NK-92 treated with Interleukin-12 subunit alpha and Interleukin-12 subunit beta, amount 100 ng/mL, for 24 hours (cell line): ENCODE data around the gene SH3YL1.

ENCODE experiments used
- DNase-seq: peaks from one replicate; lab custom pipeline; 2025; lab: John Stamatoyannopoulos, UW

The SH3YL1 gene

GRCh38 chr2:281381-281780 is 17.5 kb upstream of the SH3YL1 start:
- no peak for DNase-seq

DNA sequence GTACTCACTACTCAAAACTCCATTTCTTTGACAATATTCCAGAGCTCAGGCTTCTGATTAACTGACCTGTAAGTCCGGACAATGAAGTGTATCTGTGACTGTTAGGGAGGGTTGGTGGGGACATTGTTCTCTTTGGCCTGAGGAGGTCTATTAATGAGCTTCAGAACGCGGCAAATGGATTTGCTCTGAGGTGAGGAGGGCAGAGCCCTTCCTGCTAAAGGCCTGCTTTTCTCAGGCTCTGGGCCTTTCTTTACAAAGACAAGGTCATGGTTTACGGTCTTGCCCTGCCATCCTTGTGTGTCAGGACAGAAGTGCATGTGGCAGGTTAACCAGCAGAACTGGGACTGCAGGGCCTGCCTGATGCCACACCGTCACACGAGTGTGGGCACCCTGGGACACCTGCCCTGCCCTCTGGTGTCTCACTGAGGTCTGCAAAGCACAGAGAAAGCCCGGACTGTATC is 16.8 kb upstream of the SH3YL1 start:
- no peak for DNase-seq

- no peak for DNase-seq
Observed at GRCh38 chr2:279956-280649, 16.3 kb upstream of the SH3YL1 start.

- no peak for DNase-seq
Observed at GRCh38 chr2:279366-279765, 15.5 kb upstream of the SH3YL1 start.

- no peak for DNase-seq
Observed at GRCh38 chr2:278927-279320, 15.1 kb upstream of the SH3YL1 start.

- no peak for DNase-seq
Observed at GRCh38 chr2:278312-278926, 14.6 kb upstream of the SH3YL1 start.

- no peak for DNase-seq
Observed at GRCh38 chr2:275466-275865, 11.6 kb upstream of the SH3YL1 start.

GRCh38 chr2:274503-274902 is 10.7 kb upstream of the SH3YL1 start:
- DNase-seq, result no peak

DNA sequence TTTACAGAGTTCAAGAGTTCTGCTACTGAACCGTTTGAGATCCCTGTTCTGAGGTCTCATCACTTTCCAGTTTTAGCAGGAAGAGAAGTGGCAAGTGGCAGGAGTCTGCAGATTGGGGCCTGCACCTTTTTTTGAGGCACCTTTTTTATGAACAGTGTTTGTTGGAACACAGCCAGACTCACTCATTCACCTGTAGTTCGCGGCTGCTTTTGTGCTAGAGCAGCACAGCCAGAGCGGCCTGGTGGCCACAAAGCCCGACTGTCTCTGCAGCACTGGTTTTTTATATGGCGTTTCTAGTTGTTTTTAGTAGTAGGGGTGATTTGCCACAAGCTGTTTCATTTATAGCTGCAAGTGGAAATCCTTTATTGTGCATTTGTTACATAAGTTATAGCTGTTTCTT is 9.5 kb upstream of the SH3YL1 start:
- no peak for DNase-seq

GRCh38 chr2:271917-272316 is 8.1 kb upstream of the SH3YL1 start:
- DNase-seq, result no peak

DNA sequence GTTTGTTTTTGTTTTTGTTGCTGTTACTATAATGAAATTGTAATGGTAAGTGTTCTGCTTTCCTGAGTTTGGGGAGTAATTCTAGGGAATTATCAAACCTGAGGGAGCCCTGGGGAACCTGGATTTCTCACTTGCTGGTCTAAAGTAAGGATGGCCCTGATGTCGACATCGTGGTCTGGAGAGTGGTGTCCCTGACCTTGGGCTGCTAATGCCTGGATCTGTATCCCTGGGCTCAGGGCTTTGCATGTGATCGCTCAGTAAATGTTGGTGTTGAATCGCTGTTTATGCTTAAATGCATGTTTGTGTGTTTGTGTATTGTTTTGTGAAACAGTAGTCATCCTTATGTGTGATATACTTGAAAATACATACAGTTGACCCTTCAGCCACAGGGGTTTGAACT is 7.0 kb upstream of the SH3YL1 start:
- DNase-seq, result no peak

- no peak for DNase-seq
Observed at GRCh38 chr2:269356-270030, 5.7 kb upstream of the SH3YL1 start.

- DNase-seq, result no peak
Observed at GRCh38 chr2:268323-268722, 4.5 kb upstream of the SH3YL1 start.

DNA sequence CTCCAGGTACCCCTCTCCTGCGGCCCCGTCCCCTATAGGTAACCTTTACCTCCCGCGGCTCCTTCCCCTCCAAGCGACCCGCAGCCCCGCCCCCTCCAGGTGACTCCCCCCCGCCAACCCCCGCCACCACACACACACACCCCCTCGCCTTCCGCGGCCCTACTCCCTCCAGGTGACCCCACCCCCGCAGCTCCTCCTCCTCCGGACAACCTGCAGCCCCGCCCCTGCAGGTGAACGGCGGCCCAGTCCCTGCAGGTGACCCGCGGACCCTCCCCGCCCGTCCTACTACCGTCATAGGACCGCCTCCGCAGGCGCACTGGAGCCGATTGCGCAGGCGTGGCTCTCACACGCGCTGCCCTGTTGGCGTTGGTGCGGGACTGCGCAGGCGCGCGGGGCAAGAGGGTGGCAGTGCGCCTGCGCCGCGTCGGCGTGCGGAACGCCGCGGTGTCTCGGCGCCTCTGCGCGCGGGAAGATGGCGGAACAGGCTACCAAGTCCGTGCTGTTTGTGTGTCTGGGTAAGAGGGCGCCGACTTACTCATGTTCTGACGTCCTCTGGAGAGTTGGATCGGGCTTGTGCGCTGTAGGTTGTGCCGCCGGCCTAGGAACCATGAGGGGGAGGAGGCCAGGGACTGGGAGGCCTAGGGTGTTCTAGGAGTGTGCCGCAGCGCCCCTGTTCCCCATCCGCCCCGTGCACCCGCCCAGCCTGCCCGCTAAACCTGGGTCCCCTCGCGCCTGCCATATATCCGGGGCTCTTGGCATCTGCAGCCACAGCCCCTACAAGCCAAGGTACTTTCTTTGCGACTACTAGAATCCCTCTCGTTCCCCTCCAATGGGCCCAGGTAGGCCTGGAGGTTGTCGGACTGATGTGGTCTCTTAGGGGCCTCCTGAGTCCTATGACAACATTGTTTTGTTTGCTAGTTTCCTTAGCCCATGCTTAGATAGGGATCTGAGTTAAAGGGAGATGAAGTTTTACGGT is 949 bp upstream of the SH3YL1 start, which contains the start of gene ACP1:
Gene ACP1, plus strand, starts transcription at position 455 of the 976 bp plus-strand sequence. Its CDS starts 18 bp downstream, at position 473.
- DNase-seq, result peak; percentile 85

DNA sequence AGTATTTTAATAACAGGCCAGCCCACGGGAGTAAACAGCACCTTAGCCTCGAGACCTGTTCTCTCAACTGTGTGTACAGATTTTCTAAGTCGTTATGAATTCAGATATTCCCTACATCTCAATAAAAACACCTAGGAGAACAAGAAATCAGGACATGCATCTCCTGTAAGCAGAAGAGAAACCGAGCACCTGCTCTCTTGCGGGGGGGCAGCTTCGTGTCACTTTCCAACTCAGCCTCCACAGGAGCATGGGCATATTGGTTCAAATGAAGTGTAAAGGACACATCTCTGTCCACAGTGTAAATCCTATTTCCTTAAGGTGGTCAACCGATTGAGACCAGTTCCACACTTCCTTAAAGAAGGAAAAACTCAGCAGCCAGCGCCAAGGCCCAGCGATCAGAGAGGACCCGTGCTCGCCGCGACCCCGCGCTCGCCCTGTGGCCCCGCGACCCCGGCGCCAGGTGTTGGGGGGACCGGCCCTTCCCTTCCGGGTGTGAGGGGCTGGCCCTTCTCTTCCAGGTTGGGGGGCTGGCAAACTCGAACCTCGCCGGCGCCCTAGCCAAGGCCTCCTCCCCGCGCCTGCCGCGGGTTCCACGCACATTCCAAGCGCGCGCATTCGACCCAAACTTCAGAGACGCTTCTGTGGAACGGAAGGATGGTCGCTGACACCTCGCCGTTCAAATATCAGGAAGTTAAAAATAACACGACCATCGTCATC is 652 bp downstream of the SH3YL1 start:
- no peak for DNase-seq

DNA sequence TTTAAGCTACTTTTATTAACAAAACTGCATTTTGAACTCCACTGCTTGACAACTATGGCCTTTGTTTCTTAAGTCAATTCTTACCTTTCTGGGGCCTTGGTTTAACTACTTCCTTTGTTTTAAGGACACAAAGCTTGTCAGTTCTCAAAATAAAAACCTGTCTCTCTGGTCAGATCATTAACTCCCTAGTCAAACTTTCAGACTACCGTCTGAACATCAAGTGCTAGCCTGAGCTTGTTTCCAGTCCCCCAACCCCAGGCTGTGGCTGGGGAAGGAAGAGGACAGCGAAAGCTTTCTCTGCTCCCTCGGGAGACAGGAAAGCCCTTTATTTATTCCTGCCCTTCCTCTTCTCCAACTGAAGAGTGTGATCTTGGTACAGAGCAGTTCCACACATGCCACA is 1.7 kb downstream of the SH3YL1 start:
- no peak for DNase-seq

DNA sequence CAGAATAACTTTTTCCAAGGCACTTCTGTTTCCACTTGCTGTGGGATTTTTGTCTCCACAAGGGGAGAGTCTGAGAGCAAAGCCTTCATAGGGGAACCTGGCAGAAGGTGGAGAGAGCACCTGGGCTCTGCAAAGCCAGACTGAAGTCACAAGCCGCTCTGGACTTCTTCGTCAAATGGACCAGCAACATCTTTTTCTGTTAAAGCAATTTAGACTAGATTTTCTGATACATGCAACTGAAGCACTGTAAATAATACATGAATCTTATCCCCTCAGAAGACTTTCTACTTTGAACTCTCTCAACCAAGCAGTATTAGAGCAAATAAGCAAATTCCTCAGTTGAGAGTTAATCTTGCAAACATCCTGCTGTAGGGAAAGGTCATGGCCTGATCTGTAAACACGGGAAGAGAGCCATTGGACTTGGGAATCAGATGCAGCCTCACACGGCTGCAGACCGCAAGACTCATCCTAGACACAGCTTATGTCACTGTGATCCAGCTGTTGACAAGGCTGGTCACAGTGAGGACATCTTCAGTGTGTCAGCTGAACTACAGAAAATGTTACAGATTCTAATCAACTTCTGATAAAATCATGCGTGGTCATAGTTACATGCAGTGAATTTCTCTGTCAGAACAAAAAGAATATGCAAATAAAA is 3.2 kb downstream of the SH3YL1 start:
- no peak for DNase-seq

- no peak for DNase-seq
Observed at GRCh38 chr2:259789-260331, 4.0 kb downstream of the SH3YL1 start.

DNA sequence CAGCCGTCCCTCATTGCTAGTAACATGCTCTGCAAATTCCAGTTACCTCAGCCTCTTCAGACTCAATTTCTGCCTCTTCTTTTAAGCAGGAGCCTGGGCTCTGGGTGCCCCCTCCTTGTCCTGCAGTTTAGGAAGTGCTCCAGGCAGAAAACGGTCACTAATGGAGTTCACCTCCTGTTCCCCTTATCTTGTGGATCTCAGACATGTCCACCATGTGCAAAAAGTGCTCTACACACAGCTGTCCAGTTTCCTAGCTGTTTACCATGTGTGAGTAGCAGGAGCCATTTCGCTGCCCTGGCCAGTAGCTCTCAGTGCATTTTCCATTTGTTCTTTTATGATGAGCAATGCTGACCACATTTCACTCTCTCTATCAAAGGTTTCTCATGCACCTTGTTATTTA is 4.9 kb downstream of the SH3YL1 start:
- no peak for DNase-seq

GRCh38 chr2:257842-258241 is 6.0 kb downstream of the SH3YL1 start:
- no peak for DNase-seq

- DNase-seq, result no peak
Observed at GRCh38 chr2:257429-257828, 6.4 kb downstream of the SH3YL1 start.
